Upper lobe of left lung (tissue), 6 donors: ENCODE results near the gene TRIM49D2. TPM values are rescaled to one million over a fixed set of nuclear protein-coding genes. Genes with fewer than 3 reads are reported as not detected.
"Not testable (repeated sequence)": the region's sequence is repeated elsewhere in the genome, so short reads cannot be mapped to it uniquely, and the experiment has no call there.

Experiments
- ATAC-seq, 2 donors: fragments of 200-7000 bp; cut with Tn5 transposase; one replicate each; pipeline ENCODE4 v1.9.1; 2022; ENCODE audit warnings: mild to moderate bottlenecking in 2 of 2, moderate library complexity in 2 of 2; ENCODE audit not compliant: low FRiP score in 2 of 2
- DNase-seq, 2 donors: peaks; one replicate each; pipeline ENCODE4 v3.0.0-alpha.2; 2019 to 2020
- H3K27ac ChIP-seq, 4 donors: fragments of 200-600 bp; sonication (generic); one replicate each; pipeline ENCODE4 v1.5.1; 2016 to 2019
- H3K27me3 ChIP-seq, 4 donors: fragments of 200-600 bp; sonication (generic); one replicate each; pipeline ENCODE4 v1.5.1; 2017 to 2019
- H3K36me3 ChIP-seq, 4 donors: fragments of 200-600 bp; sonication (generic); one replicate each; pipeline ENCODE4 v1.5.1; 2016 to 2019
- H3K4me1 ChIP-seq, 4 donors: fragments of 200-600 bp; sonication (generic); one replicate each; pipeline ENCODE4 v1.5.1; 2018 to 2019
- H3K4me3 ChIP-seq, 4 donors: fragments of 200-600 bp; sonication (generic); one replicate each; pipeline ENCODE4 v1.5.1; 2017 to 2019; ENCODE audit warnings: mild to moderate bottlenecking in 2 of 4, moderate library complexity in 1 of 4
- H3K9me3 ChIP-seq, 4 donors: fragments of 200-600 bp; sonication (generic); one replicate each; pipeline ENCODE4 v1.5.1; 2018 to 2019
- CTCF ChIP-seq, 6 experiments: fragments of 450-650 bp in 4 of 6; fragments of 200-600 bp in 2 of 6; sonication (generic) in 2 of 6; IDR thresholded peaks; one replicate each; pipeline ENCODE4 v1.5.1; 2016 to 2019; ENCODE audit warnings: antibody characterized with exemption in 6 of 6
- EP300 ChIP-seq, 4 donors: sonication (generic); formaldehyde crosslinking; IDR thresholded peaks; one replicate each; pipeline ENCODE4 v1.5.1; 2017; ENCODE audit warnings: antibody characterized with exemption in 4 of 4, control low read depth in 2 of 4
- POLR2A ChIP-seq, 4 donors: fragments of 450-650 bp; IDR thresholded peaks; one replicate each; pipeline ENCODE4 v1.5.1; 2016 to 2017; ENCODE audit warnings: antibody characterized with exemption in 4 of 4, mild to moderate bottlenecking in 2 of 4
- POLR2AphosphoS5 ChIP-seq, 2 donors: sonication (generic); formaldehyde crosslinking; IDR thresholded peaks; one replicate each; pipeline ENCODE4 v1.5.1; 2017; ENCODE audit warnings: antibody characterized with exemption in 2 of 2
- WGBS, 2 donors: methylation state at CpG; one replicate each; pipeline ENCODE4 v1.1.5; 2017 to 2018; 5-methylcytosine and 5-hydroxymethylcytosine counted together
- small RNA-seq, 4 donors: library from RNA; depleted of rRNA; stranded (forward); fragments of <200 nt; gene quantifications; one replicate each; pipeline ENCODE3, GENCODE V24; 2016
- total RNA-seq, 6 donors: library from RNA; depleted of rRNA in 4 of 6; stranded (reverse); fragments of >200 nt in 4 of 6; gene quantifications; one replicate each; pipeline versions ENCODE4 v1.1.0 to v1.2.1, GENCODE V29; 2016 to 2021
- donor health status: DM: no; HTN: no; CAD: no; lungs with moderate emphysema.
- donor health status: DM: no; HTN: yes; CAD: no; lungs with severe emphysema.

The TRIM49D2 gene
- total RNA-seq: not detected

GRCh38 chr11:89923764-89924163, at the start of gene TRIM49D2:
Gene TRIM49D2 (plus strand): TSS chr11:89924064. CDS start chr11:89926762, 2,698 bp downstream.
- 89 to 90% methylated on average over 2 to 3 of the region's 6 CpGs for WGBS, 2 donors
- not testable (repeated sequence) for H3K27me3 ChIP-seq

GRCh38 chr11:89877511-89877910, 46.4 kb upstream of the TRIM49D2 start:
- H3K9me3 ChIP-seq, H3K4me1 ChIP-seq, H3K27ac ChIP-seq, DNase-seq, ATAC-seq, H3K36me3 ChIP-seq, H3K27me3 ChIP-seq, H3K4me3 ChIP-seq: not testable (repeated sequence)
- WGBS, 2 donors: 88 to 93% methylated on average over 5 of the region's 6 CpGs

More at GRCh38 chr11:89923764-89924163, at the start of gene TRIM49D2:
- not testable (repeated sequence) for H3K36me3 ChIP-seq, H3K4me3 ChIP-seq, H3K27ac ChIP-seq, DNase-seq, H3K9me3 ChIP-seq, ATAC-seq, H3K4me1 ChIP-seq

- 72% methylated on average over 3 of the region's 3 CpGs; no CpG with 5 or more reads in 1 of the 2 donors for WGBS, 2 donors
- not testable (repeated sequence) for H3K27me3 ChIP-seq, H3K9me3 ChIP-seq, H3K4me3 ChIP-seq, H3K27ac ChIP-seq, ATAC-seq, H3K4me1 ChIP-seq, H3K36me3 ChIP-seq, DNase-seq
These were observed 30.6 kb upstream of the TRIM49D2 start for GRCh38 chr11:89893245-89893644.

- not testable (repeated sequence) for H3K27me3 ChIP-seq
- ATAC-seq: peak; percentile 8 to 62
These were observed 23.1 kb upstream of the TRIM49D2 start for GRCh38 chr11:89900809-89901208.

DNA sequence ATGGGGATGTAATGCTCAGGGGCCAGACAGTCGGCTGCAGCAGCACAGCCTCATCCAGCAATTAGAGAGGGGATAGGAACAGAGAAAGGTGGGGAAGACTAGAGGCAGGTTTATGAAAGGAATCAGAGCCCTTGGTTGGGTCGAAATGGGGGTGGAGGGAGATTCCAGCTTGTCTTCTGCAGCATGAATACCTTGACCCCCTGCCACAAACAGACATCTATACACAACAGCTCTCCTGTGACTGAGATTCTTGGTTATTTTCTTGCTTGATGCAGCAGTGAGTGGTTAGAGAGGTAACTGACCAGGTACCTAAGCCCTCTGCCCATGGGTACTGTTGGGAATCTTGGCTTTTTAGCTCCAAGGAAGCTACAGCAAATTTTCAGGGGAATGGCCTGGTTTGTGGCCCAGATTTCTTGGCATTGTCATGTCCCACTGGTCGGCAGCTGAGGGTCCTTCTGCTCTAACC, 1.6 kb upstream of the TRIM49D2 start, which contains the start of gene TRIM49D1:
TSS of gene TRIM49D1 (minus strand) at position 51 of the 466 bp plus-strand sequence. CDS start 4,535 bp downstream, outside the sequence.
- no peaks in the 10 kb centered on the region for H3K4me1 ChIP-seq

More at GRCh38 chr11:89900809-89901208, 23.1 kb upstream of the TRIM49D2 start:
- H3K9me3 ChIP-seq, H3K27ac ChIP-seq, H3K4me1 ChIP-seq, H3K36me3 ChIP-seq, H3K4me3 ChIP-seq: not testable (repeated sequence)
- WGBS, 2 donors: no CpG with 5 or more reads among the region's 14 CpGs
- DNase-seq: peak in 1 of 2 donors; percentile 34

DNA sequence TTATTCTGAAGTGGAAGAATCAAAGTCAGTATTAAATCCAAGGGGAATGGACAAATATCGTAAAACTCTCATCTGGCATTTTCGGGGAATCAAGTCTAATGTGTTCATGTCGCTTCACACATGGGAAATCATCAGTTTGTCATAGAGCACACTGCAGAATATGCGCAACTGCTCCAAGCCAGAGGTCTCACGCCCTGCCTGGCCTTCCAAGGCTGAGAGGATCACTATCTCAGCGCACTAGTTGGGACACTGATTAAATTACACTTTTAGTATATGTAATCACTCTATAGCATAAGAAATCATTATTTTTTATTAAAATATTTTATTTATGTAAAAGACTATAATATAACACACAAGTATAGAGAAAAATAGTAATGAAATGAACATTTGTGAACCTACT, 37.0 kb downstream of the TRIM49D2 start:
- not testable (repeated sequence) for H3K36me3 ChIP-seq, ATAC-seq, H3K9me3 ChIP-seq, H3K4me3 ChIP-seq, DNase-seq, H3K27me3 ChIP-seq, H3K4me1 ChIP-seq, H3K27ac ChIP-seq
- 86 to 93% methylated on average over 3 to 6 of the region's 6 CpGs for WGBS, 2 donors

More for the DNA sequence above, 1.6 kb upstream of the TRIM49D2 start, which contains the start of gene TRIM49D1:
- ATAC-seq (no peak), DNase-seq (no peak)
- H3K4me3 ChIP-seq: no peak within 1 kb of the TSS
- H3K36me3 ChIP-seq: no peaks in the 10 kb centered on the region
- no peaks in the 10 kb centered on the region for H3K9me3 ChIP-seq
- TF ChIP-seq POLR2A (IDR thresholded peaks at IDR 0.05) (no peak), EP300 (IDR thresholded peaks at IDR 0.05) (no peak), POLR2AphosphoS5 (IDR thresholded peaks at IDR 0.05) (no peak), CTCF (IDR thresholded peaks at IDR 0.05) (no peak)
- no peak within 1 kb of the TSS for H3K27ac ChIP-seq
- 67 to 68% methylated on average over 3 of the region's 3 CpGs for WGBS, 2 donors
- no peaks in the 10 kb centered on the region for H3K27me3 ChIP-seq

DNA sequence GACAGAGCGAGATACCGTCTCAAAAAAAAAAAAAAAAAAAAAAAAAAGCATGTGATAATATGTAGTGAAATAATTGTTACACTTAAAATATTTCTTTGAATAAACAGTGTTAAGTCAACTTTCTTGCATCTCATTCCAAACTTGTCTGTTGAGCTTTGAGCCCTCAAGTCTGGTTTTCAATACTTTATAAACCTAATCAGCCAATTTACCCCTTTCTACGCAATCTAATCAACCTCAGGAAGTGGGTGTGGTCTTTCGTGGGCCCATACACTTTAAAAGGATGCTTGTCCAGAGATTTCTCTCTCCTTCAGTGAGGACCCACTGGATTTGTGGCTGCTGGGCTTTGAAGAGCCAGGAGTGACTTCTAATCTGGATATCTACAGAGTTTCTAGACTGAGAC, 41.9 kb downstream of the TRIM49D2 start, which contains the start of gene TRIM64:
TSS of gene TRIM64 (plus strand) at position 301 of the 400 bp plus-strand sequence. CDS start 2,467 bp downstream, outside the sequence.
- not testable (repeated sequence) for H3K36me3 ChIP-seq, H3K27ac ChIP-seq, H3K27me3 ChIP-seq, H3K4me3 ChIP-seq, DNase-seq, ATAC-seq, H3K4me1 ChIP-seq, H3K9me3 ChIP-seq
- WGBS, 2 donors: 100% methylated on average over 2 of the region's 4 CpGs; no CpG with 5 or more reads in 1 of the 2 donors

Small RNAs within 50 kb of the gene (small RNA-seq; reads per million reads assigned to genes)
- 0 reads per million in 4 donors for gene AP004607.1

Other genes starting within 250 kb of the TRIM49D2 start
- gene TRIM77, start 213.8 kb upstream of the TRIM49D2 start, total RNA-seq: not detected
- gene TRIM49, start 115.5 kb upstream of the TRIM49D2 start, total RNA-seq: not detected
- gene TRIM64B, start 45.6 kb upstream of the TRIM49D2 start, total RNA-seq: not detected
- not detected for gene TRIM49D1, start 1.8 kb upstream of the TRIM49D2 start, total RNA-seq
- not detected for gene TRIM64, start 42.0 kb downstream of the TRIM49D2 start, total RNA-seq
- not detected for gene TRIM49C, start 107.0 kb downstream of the TRIM49D2 start, total RNA-seq
- gene UBTFL1, start 161.9 kb downstream of the TRIM49D2 start, total RNA-seq: not detected
- gene NAALAD2, start 210.6 kb downstream of the TRIM49D2 start, total RNA-seq: 1 to 10 TPM in 4 of 6 donors, under 1 TPM in 2; 0.33 to 2.1 (median 1.2) TPM